GM19395 (cell line): ENCODE data around the gene INAFM1.
"Not testable (repeated sequence)": the region's sequence is repeated elsewhere in the genome, so short reads cannot be mapped to it uniquely, and the experiment has no call there.

Experiments used
- ATAC-seq: cut with Tn5 transposase; IDR thresholded peaks from one replicate; pipeline ENCODE4 v1.9.1; 2021; ENCODE audit warnings: mild to moderate bottlenecking, moderate library complexity; ENCODE audit not compliant: unreplicated experiment

Gene INAFM1

GRCh38 chr19:47240996-47241918 is 33.4 kb upstream of the INAFM1 start:
- ATAC-seq, result no peak

GRCh38 chr19:47241919-47242577 is 32.6 kb upstream of the INAFM1 start:
- no peak for ATAC-seq

DNA sequence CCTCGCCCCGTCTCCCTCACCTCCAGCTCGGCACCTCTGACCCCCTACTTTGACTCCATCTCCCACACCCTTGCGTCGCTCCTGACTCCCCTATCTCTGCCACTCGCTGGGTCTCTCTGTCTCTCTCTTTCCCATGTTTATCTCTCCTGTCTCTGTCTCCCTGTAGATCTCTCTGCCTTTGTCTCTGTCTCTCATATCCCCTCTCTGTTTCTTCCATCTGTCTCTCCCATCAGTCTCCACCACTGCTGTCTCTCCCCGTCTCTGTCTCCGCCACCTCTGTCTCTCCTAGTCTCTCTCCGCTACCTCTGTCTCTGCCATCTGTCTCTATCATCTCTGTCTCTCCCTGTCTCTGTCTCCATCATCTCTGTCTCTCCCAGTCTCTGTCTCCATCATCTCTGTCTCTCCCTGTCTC is 31.3 kb upstream of the INAFM1 start:
- no peak for ATAC-seq

DNA sequence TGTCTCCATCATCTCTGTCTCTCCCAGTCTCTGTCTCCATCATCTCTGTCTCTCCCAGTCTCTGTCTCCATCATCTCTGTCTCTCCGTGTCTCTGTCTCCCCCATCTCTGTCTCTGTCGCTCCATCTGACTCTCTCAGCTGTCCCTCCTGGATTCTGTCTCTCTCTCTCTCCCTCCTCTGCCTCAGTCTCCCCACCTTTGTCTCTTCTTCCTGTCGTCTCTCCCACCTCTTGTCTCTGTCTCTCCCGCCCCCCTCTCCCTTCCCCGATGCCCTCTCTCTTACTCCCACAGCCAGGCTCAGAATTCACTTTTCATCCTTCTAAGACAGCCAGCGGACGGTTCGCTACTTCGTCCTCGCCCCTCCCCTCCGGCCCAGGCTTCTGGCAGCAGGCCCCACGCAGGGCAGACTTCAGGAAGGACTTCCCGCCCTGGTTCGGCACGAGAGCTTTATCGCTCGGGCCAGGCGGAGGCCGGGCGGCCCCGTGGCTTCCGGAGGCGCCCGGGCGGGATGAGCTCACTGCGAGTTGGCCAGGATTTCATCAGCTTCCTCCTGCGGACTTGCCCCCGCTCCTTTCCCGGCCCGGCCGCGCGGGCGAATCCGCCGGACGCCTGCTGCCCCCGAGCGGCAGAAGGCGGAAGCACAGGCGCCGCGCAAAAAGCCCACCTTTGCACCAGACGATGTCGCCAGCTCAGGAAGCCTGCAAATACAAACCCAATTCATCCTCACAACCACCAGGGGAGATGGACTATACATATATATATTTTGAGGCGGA is 30.7 kb upstream of the INAFM1 start:
- ATAC-seq, result peak; percentile 55

GRCh38 chr19:47247308-47247990 is 27.2 kb upstream of the INAFM1 start:
- no peak for ATAC-seq

DNA sequence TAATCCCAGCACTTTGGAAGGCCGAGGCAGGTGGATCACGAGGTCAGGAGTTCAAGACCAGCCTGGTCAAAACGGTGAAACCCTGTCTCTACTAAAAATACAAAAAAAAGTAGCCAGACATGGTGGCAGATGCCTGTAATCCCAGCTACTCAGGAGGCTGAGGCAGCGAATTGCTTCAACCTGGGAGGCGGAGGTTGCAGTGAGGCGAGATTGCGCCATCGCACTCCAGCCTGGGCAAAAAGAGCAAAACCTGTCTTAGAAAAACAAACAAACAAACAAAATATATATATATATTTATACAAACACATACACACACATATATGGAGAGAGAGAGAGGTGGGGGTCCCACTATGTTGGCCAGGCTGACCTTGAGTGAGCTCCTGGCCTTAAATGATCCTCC is 21.7 kb upstream of the INAFM1 start:
- not testable (repeated sequence) for ATAC-seq

DNA sequence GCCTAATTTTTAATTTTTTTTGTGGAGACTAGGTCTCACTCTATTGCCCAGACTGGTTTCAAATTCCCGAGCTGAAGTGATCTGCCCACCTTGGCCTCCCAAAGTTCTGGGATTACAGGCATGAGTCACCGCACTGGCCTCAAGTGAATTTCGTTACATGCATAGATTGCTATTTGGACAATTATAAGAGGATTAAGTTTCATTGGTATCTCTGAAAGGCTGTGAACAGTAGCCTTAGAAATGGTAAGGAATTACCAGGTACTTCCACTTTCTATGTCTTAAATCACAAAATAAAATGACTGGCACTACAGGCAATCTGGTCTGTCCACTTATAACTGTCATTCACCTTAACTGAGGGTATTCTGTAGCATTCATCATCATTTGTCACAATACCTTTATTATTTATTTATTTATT is 21.2 kb upstream of the INAFM1 start:
- no peak for ATAC-seq

DNA sequence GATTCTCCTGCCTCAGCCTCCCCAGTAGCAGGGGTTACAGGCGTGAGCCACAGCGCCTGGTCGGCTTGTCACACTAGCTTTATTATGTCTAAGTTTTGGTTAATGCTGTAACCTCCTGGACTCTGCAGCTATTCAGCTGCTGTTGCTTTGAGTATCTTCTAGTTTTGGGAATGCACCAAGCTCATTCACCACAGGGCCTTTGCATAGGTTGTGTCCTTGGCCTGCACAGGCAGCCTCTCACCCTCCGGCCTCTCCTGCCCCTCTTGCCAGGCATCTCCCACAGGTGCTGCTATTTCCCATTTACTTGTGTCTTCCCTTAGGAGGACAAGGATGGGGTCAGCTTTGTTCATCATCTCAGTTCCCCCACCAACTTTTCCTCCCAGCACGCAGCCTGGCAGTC is 20.7 kb upstream of the INAFM1 start:
- no peak for ATAC-seq

DNA sequence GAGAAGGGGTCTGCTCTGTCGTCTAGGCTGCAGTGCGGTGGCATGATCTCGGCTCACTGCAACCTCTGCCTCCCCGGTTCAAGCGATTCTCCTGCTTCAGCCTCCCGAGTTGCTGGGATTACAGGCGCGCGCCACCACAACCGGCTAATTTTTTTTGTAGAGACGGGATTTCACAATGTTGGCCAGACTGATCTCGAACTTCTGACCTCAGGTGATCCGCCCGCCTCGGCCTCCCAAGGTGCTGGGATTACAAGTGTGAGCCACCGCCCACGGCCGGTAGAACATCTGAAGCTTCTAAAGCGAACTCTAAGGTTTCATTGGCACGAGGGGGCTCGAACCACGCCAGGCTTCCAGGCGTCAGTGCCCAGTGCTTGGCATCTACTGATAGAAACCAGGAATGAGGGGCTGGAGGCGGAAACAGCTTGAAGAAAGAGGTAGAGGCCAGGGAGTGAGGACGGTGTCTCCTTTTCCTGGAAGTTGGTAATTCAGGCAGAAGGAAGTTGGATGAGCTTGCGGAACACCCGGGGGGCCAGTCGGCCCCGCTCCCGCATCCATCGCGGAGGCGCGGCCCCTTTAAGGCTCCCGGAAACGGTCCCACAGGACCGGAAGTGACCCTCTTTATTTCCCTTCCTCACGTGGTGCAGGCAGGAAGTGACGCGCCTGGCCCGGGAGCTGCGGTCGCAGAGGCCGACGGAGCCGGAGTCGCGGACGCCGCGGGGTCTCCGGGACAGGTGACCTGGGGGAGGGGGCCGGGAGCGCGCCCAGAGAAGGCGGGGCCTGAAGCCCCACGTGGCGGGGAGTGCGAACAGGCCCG is 18.6 kb upstream of the INAFM1 start, which contains the start of gene CCDC9:
CCDC9 (plus strand) TSS at position 647 of the 814 bp plus-strand sequence. CDS start 1,876 bp downstream, outside the sequence.
- peak; percentile 43 for ATAC-seq

GRCh38 chr19:47256693-47257410 is 17.8 kb upstream of the INAFM1 start:
- peak; percentile 71 for ATAC-seq

DNA sequence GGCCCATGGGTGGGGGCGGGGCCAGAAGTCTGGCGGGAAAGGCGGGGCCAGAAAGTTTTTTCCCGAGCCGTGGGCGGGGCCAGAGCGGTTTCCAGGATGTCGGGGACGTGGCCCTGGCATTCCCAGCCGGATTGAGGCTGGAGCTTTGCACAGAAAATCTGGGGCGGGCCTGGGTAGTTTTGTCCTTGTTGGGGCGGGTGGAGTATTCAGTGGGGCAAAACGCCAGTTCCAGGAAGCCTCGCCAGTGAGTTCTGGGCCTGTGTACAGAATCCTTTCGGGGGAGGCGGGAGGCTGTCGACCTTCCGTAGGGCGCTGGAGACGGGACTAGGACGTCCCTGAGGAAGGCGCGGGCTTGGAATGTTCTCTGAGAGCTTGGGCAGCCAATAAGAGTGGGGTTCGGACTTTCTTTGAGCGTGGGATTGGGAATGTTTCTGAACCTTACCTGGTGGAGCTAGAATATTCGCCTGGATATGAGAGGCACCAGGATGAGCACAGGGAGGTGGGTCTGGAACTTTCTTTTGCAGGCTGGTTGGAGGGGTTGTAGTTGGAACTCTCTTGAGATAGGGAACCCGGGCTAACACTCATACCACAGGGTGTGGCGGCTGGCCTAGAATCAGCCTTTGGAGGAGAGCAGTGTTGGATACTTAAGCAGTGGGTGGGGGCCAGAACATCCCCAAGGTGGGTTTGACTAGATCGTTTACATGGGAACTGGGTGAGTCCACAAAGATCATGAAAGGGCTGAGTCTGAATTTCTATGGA is 17.1 kb upstream of the INAFM1 start:
- no peak for ATAC-seq

GRCh38 chr19:47258434-47258833 is 16.3 kb upstream of the INAFM1 start:
- no peak for ATAC-seq

DNA sequence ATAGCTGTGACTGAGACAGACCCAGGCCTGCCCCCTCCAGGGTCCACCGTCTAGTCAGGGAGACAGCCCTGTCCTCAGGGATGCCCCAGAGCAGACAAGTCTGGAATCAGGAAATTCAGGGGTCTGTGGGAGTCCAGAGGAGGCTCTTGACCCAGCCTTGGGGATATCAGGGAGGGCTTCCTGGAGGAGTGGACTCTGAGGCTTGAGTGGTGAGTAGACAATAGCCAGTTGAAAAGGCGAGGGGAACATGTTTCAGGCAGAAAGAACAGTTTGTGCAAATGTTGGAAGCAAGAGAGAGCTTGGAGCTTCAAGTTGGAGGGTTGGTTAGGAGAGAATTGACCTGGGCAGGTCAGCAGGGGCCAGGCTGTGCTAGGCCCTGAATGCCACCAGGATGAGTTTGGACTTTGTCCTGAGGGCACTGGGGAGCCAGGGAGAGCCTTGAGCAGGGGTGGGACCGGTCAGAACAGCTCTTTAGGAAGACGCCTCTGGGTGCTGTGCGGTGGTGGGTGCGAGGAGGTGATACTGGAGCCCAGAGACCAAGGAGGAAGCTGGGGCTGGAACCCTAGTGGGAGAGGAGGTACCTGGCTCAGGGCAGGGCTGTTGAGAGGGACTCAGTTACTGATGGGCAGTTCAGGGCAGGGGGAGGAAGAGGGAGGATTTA is 15.7 kb upstream of the INAFM1 start:
- no peak for ATAC-seq

DNA sequence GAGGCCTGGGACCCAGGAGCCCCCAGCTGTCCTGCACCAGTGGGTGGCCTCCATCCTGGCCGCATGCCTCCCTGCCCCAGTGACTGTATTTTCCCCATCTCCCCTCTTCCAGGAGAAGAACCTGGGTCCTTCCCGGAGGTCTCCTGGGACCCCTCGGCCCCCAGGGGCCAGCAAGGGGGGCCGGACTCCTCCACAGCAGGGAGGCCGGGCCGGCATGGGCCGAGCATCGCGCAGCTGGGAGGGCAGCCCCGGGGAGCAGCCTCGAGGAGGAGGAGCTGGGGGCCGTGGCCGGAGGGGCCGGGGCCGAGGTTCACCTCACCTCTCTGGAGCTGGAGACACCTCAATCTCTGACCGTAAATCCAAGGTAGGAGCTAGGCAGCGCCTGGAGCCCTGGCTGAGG is 14.2 kb upstream of the INAFM1 start:
- no peak for ATAC-seq

- peak; percentile 65 for ATAC-seq
Measured at GRCh38 chr19:47261946-47262793, 12.5 kb upstream of the INAFM1 start.

GRCh38 chr19:47264629-47265028 is 10.1 kb upstream of the INAFM1 start:
- no peak for ATAC-seq

DNA sequence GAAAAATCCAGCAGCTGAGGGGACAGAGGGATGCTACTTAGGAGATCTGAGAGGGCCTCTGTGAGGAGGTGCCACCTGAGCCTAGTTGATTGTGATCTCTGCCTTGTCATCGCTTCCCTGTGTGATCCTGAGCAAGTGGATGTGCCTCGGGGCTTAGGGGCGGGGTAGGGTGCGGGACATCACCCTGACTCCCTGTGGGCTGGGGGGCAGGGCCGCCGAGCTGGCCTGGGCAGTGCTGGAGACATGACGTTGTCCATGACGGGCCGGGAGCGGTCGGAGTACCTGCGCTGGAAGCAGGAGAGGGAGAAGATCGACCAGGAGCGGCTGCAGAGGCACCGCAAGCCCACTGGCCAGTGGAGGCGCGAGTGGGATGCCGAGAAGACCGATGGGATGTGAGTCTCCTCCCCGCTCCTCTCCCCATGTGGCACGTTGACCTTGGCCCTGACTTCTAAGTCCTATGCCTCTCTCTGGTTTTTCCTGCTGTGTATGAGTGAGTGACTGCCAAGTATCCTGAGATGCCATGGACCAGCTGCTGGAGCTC is 8.2 kb upstream of the INAFM1 start:
- ATAC-seq, result no peak
